ENCODE measurements around the gene ZRANB3.

Gene ZRANB3

DNA sequence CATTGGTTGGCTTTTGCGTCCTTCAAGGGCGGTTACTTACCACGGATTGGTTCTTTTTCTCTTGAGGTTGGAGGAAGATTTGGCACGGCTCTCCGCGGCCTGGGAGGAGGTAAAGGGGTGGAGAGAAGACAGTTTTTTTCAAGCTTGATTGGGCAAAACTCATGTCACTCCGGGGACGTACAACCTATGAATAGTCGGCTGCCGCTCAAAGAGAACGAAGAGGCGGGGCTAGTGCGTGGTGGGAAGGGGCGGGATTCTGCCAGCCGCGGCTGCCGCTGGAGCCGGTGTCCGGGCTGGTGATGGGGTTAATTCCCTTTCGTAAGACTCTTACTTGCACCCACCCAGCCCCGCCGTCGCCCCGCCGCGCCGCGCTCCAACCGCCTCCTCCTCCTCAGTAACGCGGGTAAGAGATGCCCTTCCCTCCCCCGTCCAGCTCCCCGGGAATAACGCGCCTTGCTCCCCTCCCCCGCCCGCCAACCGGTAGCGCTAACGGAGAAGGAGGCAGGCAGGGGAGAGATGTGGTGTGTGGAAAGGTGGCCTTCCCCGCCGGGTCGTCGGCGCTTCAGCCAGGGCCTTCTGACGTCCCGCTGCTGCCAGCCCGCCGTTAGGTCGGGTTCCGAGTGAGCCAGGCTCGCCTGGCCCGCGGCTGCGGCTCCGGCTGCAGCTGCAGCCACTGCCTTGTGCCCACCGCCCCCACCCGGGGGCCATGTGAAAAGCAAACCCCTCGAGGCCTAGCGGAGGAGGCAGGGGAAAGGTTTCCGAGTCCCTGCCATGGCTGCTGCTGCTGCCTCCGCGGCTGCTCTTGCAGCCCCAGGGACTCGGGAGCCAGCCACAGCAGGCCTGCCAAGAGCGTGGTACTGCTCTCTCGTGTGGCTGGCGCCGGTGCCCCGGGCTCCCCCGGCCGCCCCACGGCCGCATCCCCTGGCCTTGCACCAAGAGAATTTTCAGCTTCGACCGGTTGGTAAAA is 496 bp upstream of the ZRANB3 start, which contains the start of gene R3HDM1:
Gene R3HDM1, plus strand, starts transcription at position 254 of the 967 bp plus-strand sequence. CDS start 73,362 bp downstream, outside the sequence.
- peaks cover 5% of the 10 kb centered on the region; the same call in 1 of the 2 replicates for H3K9me3 ChIP-seq (ENCODE audit: low read length)
- H3K4me2 ChIP-seq (ENCODE audit: low read length), result peak within 1 kb of the TSS; percentile 94
- peak within 1 kb of the TSS; percentile 83 for H3K27ac ChIP-seq (ENCODE audit: low read depth, low read length, poor library complexity, severe bottlenecking)
- no peaks in the 10 kb centered on the region for H3K9me2 ChIP-seq (ENCODE audit: low read depth, low read length)
- H3K27me3 ChIP-seq (ENCODE audit: insufficient read depth, low read length), result no peaks in the 10 kb centered on the region
- TF ChIP-seq, protein P1, sequence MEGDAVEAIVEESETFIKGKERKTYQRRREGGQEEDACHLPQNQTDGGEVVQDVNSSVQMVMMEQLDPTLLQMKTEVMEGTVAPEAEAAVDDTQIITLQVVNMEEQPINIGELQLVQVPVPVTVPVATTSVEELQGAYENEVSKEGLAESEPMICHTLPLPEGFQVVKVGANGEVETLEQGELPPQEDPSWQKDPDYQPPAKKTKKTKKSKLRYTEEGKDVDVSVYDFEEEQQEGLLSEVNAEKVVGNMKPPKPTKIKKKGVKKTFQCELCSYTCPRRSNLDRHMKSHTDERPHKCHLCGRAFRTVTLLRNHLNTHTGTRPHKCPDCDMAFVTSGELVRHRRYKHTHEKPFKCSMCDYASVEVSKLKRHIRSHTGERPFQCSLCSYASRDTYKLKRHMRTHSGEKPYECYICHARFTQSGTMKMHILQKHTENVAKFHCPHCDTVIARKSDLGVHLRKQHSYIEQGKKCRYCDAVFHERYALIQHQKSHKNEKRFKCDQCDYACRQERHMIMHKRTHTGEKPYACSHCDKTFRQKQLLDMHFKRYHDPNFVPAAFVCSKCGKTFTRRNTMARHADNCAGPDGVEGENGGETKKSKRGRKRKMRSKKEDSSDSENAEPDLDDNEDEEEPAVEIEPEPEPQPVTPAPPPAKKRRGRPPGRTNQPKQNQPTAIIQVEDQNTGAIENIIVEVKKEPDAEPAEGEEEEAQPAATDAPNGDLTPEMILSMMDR (IDR thresholded peaks at IDR 0.05; ENCODE audit: low read length), result peak; percentile 50
- no peak for TF ChIP-seq EZH2 (IDR thresholded peaks at IDR 0.05; ENCODE audit: borderline replicate concordance, low read length)
- H3K36me3 ChIP-seq (ENCODE audit: insufficient read depth, low read length), result peaks cover 21% of the 10 kb centered on the region
- peak within 1 kb of the TSS; percentile 82 for H3K4me3 ChIP-seq (ENCODE audit: low read depth, low read length, poor library complexity, severe bottlenecking)
- H2AFZ ChIP-seq (ENCODE audit: low read length), result no peak within 1 kb of the TSS
- H3K79me2 ChIP-seq (ENCODE audit: insufficient read depth, low read length), result peaks cover 61% of the 10 kb centered on the region
- H3F3A ChIP-seq (ENCODE audit: insufficient read depth, low read length), result no peaks in the 10 kb centered on the region
- peaks cover 45% of the 10 kb centered on the region for H3K4me1 ChIP-seq (ENCODE audit: insufficient read depth, low read length, severe bottlenecking)
- no peaks in the 10 kb centered on the region for H4K20me1 ChIP-seq (ENCODE audit: insufficient read depth, low read length)
- H3K9ac ChIP-seq (ENCODE audit: low read length), result peak within 1 kb of the TSS; percentile 88

DNA sequence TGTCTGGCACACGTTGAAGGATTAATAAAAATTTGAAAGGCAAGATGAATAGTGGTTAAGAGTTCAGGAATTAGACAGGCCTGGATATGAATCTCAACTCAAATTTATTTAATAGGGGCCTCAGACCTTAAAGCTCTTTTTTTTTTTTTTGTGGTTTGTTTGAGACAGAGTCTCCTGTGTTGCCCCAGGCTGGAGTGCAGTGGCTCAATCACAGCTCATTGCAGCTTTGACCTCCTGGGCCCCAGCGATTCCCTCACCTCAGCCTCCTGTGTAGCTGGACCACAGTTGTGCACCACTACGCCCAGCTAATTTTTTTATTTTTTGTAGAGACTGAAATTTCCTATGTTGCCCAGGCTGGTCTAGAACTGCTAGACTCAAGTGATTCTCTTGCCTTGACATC is 3.0 kb downstream of the ZRANB3 start:
- Histone ChIP-seq H3K4me1 (ENCODE audit: insufficient read depth, low read length, severe bottlenecking) (peaks cover 30% of the 10 kb centered on the region), H3K9me3 (ENCODE audit: low read length) (no peaks in the 10 kb centered on the region), H3K27ac (ENCODE audit: low read depth, low read length, poor library complexity, severe bottlenecking) (no peak overlapping the region), H3K9ac (ENCODE audit: low read length) (peak overlapping the region; percentile 66; the same call in 1 of the 2 replicates), H3K36me3 (ENCODE audit: insufficient read depth, low read length) (0 out of 2 replicates have a peak, but pooled peaks cover 11% of the 10 kb centered on the region), H4K20me1 (ENCODE audit: insufficient read depth, low read length) (no peaks in the 10 kb centered on the region), H3F3A (ENCODE audit: insufficient read depth, low read length) (no peaks in the 10 kb centered on the region), H3K4me3 (ENCODE audit: low read depth, low read length, poor library complexity, severe bottlenecking) (no peak overlapping the region), H2AFZ (ENCODE audit: low read length) (no peak overlapping the region), H3K4me2 (ENCODE audit: low read length) (peak overlapping the region; percentile 69; the same call in 1 of the 2 replicates), H3K27me3 (ENCODE audit: insufficient read depth, low read length) (no peaks in the 10 kb centered on the region), H3K79me2 (ENCODE audit: insufficient read depth, low read length) (peaks cover 38% of the 10 kb centered on the region), H3K9me2 (ENCODE audit: low read depth, low read length) (no peaks in the 10 kb centered on the region)
- TF ChIP-seq EZH2 (IDR thresholded peaks at IDR 0.05; ENCODE audit: borderline replicate concordance, low read length), result no peak
- TF ChIP-seq, protein P1 (IDR thresholded peaks at IDR 0.05; ENCODE audit: low read length), result no peak

DNA sequence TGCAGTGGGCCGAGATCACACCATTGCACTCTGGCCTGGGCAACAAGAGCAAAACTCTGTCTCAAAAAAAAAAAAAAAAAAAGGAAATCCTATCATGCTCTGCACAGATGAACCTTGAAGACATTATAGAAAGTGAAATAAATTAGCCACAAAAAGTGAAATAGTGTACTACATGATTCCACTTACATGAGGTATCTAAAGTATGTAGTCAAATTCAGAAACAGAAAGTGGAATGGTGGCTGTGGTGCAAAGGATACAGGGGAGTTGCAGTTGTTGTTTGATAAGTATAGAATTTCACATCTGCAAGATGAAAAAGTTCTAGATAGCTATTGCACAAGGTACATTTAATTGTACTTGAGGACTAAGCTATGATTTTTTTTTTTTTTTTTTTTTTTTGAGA is 5.2 kb downstream of the ZRANB3 start:
- Histone ChIP-seq H3K79me2 (ENCODE audit: insufficient read depth, low read length) (peaks cover 30% of the 10 kb centered on the region), H2AFZ (ENCODE audit: low read length) (no peak overlapping the region), H3K4me3 (ENCODE audit: low read depth, low read length, poor library complexity, severe bottlenecking) (no peak overlapping the region), H3K27ac (ENCODE audit: low read depth, low read length, poor library complexity, severe bottlenecking) (no peak overlapping the region), H3K27me3 (ENCODE audit: insufficient read depth, low read length) (no peaks in the 10 kb centered on the region), H3K9me2 (ENCODE audit: low read depth, low read length) (no peaks in the 10 kb centered on the region), H3K9ac (ENCODE audit: low read length) (no peak overlapping the region), H3K4me1 (ENCODE audit: insufficient read depth, low read length, severe bottlenecking) (peaks cover 25% of the 10 kb centered on the region), H3K36me3 (ENCODE audit: insufficient read depth, low read length) (peaks cover 23% of the 10 kb centered on the region), H4K20me1 (ENCODE audit: insufficient read depth, low read length) (no peaks in the 10 kb centered on the region), H3K4me2 (ENCODE audit: low read length) (no peak overlapping the region), H3F3A (ENCODE audit: insufficient read depth, low read length) (no peaks in the 10 kb centered on the region), H3K9me3 (ENCODE audit: low read length) (no peaks in the 10 kb centered on the region)
- no peak for TF ChIP-seq EZH2 (IDR thresholded peaks at IDR 0.05; ENCODE audit: borderline replicate concordance, low read length)
- TF ChIP-seq, protein P1 (IDR thresholded peaks at IDR 0.05; ENCODE audit: low read length), result no peak

Data from OCI-LY1 (cell line).